GOT3 (cell line): ENCODE results near the gene NLRP7.
"Not testable (repeated sequence)": the region's sequence is repeated elsewhere in the genome, so short reads cannot be mapped to it uniquely, and the experiment has no call there.

Experiments used
- DNase-seq: peaks from one replicate; lab custom pipeline; 2025; ENCODE audit warnings: mixed read lengths; lab: John Stamatoyannopoulos, UW

The NLRP7 gene

GRCh38 chr19:54919646-54920563 is 27.4 kb downstream of the NLRP7 start:
- not testable (repeated sequence) for DNase-seq

DNA sequence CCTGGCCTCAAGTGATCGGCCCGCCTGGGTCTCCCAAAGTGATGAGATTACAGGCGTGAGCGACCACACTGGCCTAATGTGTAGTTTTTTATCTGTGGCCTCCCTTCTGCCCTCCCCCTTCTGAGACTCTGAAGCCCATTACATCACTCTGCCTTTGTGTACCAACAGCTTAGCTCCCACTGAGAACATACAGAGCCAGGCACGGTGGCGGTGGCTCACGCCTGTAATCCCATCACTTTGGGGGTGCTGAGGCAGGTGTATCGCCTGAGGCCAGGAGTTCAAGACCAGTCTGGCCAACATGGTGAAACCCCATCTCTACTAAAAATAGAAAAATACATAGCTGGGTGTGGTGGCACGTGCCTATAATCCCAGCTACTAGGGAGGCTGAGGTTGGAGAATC is 28.8 kb downstream of the NLRP7 start:
- DNase-seq = no peak

GRCh38 chr19:54916822-54917221 is 30.5 kb downstream of the NLRP7 start:
- DNase-seq = no peak

DNA sequence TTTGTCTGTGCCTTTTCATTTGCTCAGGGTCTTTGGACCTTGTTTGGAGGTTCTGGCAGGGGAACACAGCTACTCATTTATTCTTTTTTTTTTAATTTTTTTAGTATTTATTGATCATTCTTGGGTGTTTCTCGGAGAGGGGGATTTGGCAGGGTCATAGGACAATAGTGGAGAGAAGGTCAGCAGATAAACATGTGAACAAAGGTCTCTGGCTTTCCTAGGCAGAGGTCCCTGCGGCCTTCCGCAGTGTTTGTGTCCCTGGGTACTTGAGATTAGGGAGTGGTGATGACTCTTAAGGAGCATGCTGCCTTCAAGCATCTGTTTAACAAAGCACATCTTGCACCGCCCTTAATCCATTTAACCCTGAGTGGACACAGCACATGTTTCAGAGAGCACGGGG is 39.4 kb downstream of the NLRP7 start:
- DNase-seq = not testable (repeated sequence)

GRCh38 chr19:54906819-54907218 is 40.5 kb downstream of the NLRP7 start:
- no peak for DNase-seq

DNA sequence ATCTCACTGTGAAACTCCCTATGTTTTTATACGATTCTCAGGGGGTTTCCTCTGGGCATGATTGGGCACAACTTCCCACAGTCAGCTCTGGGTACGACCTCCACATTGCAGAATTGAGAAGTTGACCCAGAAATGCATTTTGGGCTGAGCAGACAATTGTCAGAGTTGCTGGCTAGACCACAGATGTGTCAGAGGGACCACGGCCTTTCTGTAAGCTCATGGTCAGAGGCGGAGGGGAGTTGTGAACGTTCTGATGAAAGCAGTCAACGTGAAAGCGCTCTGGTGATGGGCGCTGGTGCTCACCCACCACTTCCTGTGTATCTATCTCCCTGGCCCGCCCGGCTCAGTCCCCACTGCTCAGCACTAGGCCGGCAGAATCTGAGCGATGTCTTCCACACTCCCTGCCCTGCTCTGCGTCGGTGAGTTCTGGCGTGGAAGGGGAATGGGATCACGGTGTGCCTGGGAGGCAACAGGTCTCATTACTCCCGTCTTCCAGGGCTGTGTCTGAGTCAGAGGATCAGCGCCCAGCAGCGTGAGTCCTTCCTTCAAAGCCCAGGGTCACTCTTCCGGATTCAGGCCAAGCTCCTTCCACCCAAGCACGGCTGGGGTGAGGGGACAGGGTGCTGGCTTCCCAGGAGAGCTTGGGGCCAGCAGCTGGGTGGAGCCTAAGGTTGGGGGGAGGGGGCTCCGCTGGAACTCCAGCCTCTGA is 41.4 kb downstream of the NLRP7 start, which contains the start of gene NCR1:
Gene NCR1 (plus strand): TSS at position 346 of the 709 bp plus-strand sequence. CDS start 40 bp downstream, at position 386.
- no peak for DNase-seq

- no peak for DNase-seq
Observed at GRCh38 chr19:54905421-54905802, 41.9 kb downstream of the NLRP7 start.

DNA sequence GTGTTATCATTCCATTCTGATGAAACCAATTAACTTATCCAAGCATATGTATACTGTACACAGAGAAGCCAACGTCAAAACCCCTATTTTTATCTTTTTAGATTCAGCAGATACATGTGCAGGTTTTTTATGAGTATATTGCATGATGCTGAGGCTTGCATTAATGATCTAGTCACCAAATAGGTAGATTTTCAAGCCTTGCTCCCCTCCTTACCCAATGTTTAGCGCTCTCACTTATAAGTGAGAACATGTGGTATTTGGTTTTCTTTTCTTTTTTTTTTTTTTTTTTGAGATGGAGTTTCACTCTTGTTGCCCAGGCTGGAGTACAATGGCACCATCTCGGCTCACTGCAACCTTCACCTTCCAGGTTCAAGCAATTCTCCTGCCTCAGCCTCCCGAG is 43.1 kb downstream of the NLRP7 start:
- DNase-seq = not testable (repeated sequence)

- no peak for DNase-seq
Observed at GRCh38 chr19:54903303-54903702, 44.0 kb downstream of the NLRP7 start.

DNA sequence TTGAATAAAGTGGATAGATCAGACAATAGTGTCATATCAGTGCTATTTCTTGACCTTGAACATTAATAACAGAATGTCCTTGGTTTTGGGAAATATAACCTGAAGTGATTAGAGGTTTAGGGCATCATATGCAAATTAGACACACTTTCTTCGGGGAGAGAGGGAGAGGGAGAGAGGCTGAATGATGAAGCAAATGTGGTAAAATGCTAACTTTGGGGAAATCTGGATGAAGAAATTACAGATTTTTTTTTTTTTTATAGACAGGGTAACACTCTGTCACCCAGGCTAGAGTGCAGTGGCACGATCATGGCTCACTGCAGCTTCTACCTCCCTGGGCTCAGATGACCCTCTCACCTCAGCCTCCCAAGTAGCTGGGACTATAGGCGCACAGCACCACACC is 45.3 kb downstream of the NLRP7 start:
- no peak for DNase-seq

DNA sequence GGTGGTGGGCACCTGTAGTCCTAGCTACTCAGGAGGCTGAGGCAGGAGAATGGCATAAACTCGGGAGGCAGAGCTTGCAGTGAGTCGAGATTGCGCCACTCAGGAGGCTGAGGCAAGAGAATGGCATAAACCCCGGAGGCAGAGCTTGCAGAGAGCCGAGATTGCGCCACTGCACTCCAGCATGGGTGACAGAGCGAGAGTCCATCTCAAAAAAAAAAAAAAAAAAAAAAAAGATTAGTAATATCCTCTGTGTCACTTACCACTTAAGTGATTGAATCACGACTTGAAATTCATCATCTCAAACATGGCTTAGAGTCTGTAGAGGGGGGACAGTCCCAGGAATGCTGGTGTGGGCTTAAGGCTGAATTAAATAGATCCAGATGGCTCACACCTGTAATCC is 46.2 kb downstream of the NLRP7 start:
- not testable (repeated sequence) for DNase-seq

DNA sequence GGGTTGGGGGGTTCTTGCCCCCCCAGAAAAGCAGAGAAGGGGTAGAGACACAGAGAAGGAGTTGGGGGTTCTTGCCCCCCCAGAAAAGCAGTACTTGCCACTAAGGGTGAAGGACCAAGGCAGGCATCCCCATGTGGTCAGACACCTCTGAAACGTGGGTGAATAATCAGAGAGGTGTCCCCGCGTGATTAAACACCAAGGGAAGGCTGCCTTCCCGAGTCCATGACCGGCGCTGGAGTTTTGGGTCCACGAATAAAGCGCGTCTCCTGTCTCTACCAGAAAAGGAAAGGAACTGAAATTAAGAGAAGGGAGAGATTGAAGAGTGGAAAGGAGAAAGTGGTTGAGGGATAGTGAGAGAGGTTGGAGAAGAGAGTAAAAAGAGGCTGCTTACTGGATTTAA is 47.7 kb downstream of the NLRP7 start:
- not testable (repeated sequence) for DNase-seq

- DNase-seq = not testable (repeated sequence)
Observed at GRCh38 chr19:54898685-54899084, 48.6 kb downstream of the NLRP7 start.

- no peak for DNase-seq
Observed at GRCh38 chr19:54896036-54896435, 51.3 kb downstream of the NLRP7 start.

DNA sequence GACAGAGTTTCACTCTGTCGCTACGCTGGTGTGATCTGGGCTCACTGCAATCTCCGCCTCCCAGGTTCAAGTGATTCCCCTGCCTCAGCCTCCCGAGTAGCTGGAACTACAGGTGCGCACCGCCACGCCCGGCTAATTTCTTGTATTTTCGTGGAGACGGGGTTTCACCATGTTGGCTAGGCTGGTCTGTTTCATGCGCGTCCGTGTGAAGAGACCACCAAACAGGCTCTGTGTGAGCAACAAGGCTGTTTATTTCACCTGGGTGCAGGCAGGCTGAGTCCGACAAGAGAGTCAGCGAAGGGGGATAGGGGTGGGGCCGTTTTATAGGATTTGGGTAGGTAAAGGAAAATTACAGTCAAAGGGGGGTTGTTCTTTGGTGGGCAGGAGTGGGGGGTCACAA is 53.2 kb downstream of the NLRP7 start:
- DNase-seq = not testable (repeated sequence)

DNA sequence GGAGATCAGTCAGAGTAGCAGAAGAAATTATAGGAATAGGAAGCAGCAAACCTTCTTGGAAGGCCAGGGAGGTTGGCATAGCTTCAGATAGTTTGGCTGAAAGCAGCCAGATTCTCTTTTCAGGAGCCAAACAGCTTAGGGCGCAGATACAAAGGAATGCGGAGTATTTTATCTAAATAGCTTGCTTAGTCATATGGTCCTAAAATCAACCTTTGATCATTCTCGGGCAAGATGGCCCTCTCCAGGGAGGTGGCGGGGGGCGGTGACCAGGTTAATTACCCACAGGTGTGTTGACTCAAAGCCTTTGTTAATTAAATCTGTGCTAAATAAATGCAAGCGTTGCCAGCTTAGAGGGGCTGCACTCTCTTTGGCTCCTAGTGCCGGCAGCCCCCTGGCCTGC is 53.9 kb downstream of the NLRP7 start:
- DNase-seq = no peak

- DNase-seq = no peak
Observed at GRCh38 chr19:54889566-54889965, 57.8 kb downstream of the NLRP7 start.

- DNase-seq = no peak
Observed at GRCh38 chr19:54888239-54888638, 59.1 kb downstream of the NLRP7 start.

DNA sequence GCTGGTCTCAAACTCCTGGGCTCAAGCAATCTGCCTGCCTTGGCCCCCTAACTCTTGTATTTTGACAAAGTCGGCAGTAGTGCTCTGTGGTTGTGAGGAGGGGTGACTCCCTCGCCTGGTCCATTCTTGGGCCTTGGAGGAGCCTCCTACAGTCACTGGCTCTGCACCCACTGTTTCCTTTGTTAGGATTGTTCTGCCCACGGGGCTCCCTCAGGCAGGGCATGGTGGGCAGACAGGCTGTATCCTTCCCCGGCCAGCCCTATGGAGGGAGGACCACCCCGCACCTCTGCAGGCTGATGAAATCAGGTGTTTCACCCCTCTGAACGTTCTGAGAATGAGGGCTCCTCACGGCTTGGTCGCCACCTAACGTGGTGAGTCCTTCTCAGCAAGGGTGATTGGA is 64.1 kb downstream of the NLRP7 start:
- no peak for DNase-seq

DNA sequence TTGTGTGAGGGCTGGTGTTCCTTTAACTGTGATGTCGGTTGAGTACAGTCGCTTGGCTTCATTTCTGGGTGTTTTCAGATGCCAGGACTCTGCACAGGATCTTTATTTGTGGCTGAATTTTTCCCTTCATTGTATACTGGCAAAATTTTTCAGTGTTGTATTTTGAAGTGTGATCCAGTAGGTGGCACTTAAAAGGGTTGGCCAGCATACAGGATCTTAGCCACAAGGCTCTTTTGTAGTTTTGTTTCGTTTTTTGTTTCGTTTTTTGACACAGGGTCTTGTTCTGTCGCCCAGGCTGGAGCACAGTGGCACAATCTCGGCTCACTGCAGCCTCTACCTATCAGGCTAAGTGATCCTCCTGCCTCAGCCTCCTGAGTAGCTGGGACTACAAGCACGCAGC is 64.6 kb downstream of the NLRP7 start:
- no peak for DNase-seq

GRCh38 chr19:54881884-54882283 is 65.4 kb downstream of the NLRP7 start:
- no peak for DNase-seq

GRCh38 chr19:54877471-54877870 is 69.9 kb downstream of the NLRP7 start:
- DNase-seq = no peak

DNA sequence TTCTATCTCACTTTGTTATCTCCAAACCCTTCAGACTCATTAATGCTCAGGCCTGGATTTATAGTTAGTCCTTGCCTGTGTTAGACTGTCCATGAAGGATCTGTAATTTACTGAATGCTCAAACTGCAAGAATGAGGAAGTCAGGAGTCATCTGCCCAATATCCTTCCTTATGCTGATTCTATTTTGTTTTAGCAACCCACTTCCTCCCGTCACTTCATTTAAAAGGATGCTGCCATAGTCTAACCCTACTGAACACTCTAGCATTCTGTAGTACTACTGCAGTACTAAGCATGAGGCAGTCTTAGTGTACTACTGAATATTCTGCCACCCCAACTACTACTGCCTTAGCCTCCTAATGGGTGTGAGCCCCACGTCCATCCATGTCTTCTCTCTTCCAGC is 71.8 kb downstream of the NLRP7 start:
- DNase-seq = no peak
